Activated naive CD8-positive, alpha-beta T cell (primary cell): ENCODE measurements around the gene APH1B.
"Not testable (repeated sequence)": the region's sequence is repeated elsewhere in the genome, so short reads cannot be mapped to it uniquely, and the experiment has no call there.

Experiments
- H3K27ac Mint-ChIP-seq: one replicate; pipeline ENCODE4 v1.8.0; 2021; ENCODE audit warnings: mixed read lengths
- H3K27me3 Mint-ChIP-seq: one replicate; pipeline ENCODE4 v1.8.0; 2021; ENCODE audit warnings: mixed read lengths
- H3K36me3 Mint-ChIP-seq: one replicate; pipeline ENCODE4 v1.8.0; 2021; ENCODE audit warnings: mixed read lengths
- H3K4me1 Mint-ChIP-seq: one replicate; pipeline ENCODE4 v1.8.0; 2021; ENCODE audit warnings: low read depth, mixed read lengths
- H3K4me3 Mint-ChIP-seq: one replicate; pipeline ENCODE4 v1.8.0; 2021; ENCODE audit warnings: mild to moderate bottlenecking, mixed read lengths
- H3K9me3 Mint-ChIP-seq: one replicate; pipeline ENCODE4 v1.8.0; 2021; ENCODE audit warnings: low read depth, mixed read lengths

APH1B gene

DNA sequence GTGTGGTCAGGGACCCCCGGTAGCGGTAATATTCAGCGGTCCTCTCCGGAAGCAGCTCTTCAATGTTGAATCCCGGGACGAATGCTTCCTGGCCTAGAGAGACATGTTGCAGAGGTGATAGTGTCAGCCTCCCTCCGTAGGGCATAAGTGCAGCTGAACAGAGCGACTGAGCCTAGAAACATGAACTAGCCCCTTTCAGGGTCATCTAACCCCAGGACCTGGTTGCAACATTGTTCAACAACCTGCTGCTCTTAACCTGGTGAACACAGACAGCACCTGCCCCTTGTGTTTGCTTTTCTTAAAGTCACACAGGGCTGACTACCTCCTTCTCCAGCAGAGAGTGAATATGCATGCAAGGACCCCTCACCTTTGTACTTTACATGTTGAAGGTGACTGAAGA lies 62.9 kb downstream of the APH1B start:
- H3K4me3 Mint-ChIP-seq = no peak overlapping the region
- no peaks in the 10 kb centered on the region for H3K27me3 Mint-ChIP-seq
- no peaks in the 10 kb centered on the region for H3K36me3 Mint-ChIP-seq

GRCh38 chr15:63340878-63341277 lies 63.5 kb downstream of the APH1B start:
- no peaks in the 10 kb centered on the region for H3K36me3 Mint-ChIP-seq
- no peak overlapping the region for H3K4me3 Mint-ChIP-seq
- H3K27me3 Mint-ChIP-seq = no peaks in the 10 kb centered on the region
- no peaks in the 10 kb centered on the region for H3K4me1 Mint-ChIP-seq
- no peak overlapping the region for H3K27ac Mint-ChIP-seq
- no peaks in the 10 kb centered on the region for H3K9me3 Mint-ChIP-seq

More for the DNA sequence above, 62.9 kb downstream of the APH1B start:
- no peaks in the 10 kb centered on the region for H3K4me1 Mint-ChIP-seq
- H3K27ac Mint-ChIP-seq = no peak overlapping the region
- H3K9me3 Mint-ChIP-seq = no peaks in the 10 kb centered on the region

GRCh38 chr15:63341898-63342297 lies 64.5 kb downstream of the APH1B start:
- H3K36me3 Mint-ChIP-seq = no peaks in the 10 kb centered on the region
- no peaks in the 10 kb centered on the region for H3K27me3 Mint-ChIP-seq
- H3K4me3 Mint-ChIP-seq = no peak overlapping the region
- H3K27ac Mint-ChIP-seq = no peak overlapping the region
- H3K4me1 Mint-ChIP-seq = no peaks in the 10 kb centered on the region
- no peaks in the 10 kb centered on the region for H3K9me3 Mint-ChIP-seq

DNA sequence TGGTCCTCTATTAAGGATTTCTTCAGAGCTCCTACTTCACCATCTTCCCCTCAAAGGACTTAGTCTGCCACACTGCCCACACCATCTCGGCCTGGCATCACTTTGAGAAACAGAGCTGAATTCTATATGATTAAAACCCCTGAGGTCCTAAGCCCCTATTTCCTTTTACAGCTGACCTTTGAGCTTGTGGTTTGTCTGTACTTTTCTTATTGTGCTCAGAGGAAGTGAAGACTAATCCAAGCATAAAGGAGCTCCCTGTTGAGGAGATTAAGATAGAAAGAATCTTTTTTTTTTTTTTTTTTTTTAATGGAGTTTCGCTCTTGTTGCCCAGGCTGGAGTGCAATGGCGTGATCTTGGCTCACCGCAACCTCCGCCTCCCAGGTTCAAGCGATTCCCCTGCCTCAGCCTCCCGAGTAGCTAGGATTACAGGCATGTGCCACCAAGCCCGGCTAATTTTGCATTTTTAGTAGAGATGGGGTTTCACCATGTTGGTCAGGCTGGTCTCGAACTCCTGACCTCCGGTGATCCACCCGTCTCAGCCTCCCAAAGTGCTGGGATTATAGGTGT lies 65.7 kb downstream of the APH1B start:
- H3K27me3 Mint-ChIP-seq, H3K4me3 Mint-ChIP-seq, H3K27ac Mint-ChIP-seq, H3K9me3 Mint-ChIP-seq, H3K36me3 Mint-ChIP-seq, H3K4me1 Mint-ChIP-seq: not testable (repeated sequence)

GRCh38 chr15:63344731-63345390 lies 67.5 kb downstream of the APH1B start:
- no peak overlapping the region for H3K4me3 Mint-ChIP-seq
- no peak overlapping the region for H3K27ac Mint-ChIP-seq
- no peaks in the 10 kb centered on the region for H3K9me3 Mint-ChIP-seq
- no peaks in the 10 kb centered on the region for H3K4me1 Mint-ChIP-seq
- no peaks in the 10 kb centered on the region for H3K36me3 Mint-ChIP-seq
- H3K27me3 Mint-ChIP-seq = no peaks in the 10 kb centered on the region

- Mint-ChIP-seq H3K27me3 (no peaks in the 10 kb centered on the region), H3K27ac (no peak overlapping the region), H3K9me3 (no peaks in the 10 kb centered on the region), H3K4me1 (no peaks in the 10 kb centered on the region), H3K4me3 (no peak overlapping the region), H3K36me3 (no peaks in the 10 kb centered on the region)
These were observed 68.0 kb downstream of the APH1B start for GRCh38 chr15:63345391-63345752.

GRCh38 chr15:63347074-63347857 lies 69.9 kb downstream of the APH1B start:
- no peaks in the 10 kb centered on the region for H3K9me3 Mint-ChIP-seq
- H3K4me1 Mint-ChIP-seq = no peaks in the 10 kb centered on the region
- no peaks in the 10 kb centered on the region for H3K36me3 Mint-ChIP-seq
- no peaks in the 10 kb centered on the region for H3K27me3 Mint-ChIP-seq
- no peak overlapping the region for H3K27ac Mint-ChIP-seq
- H3K4me3 Mint-ChIP-seq = no peak overlapping the region

GRCh38 chr15:63348392-63348791 lies 71.0 kb downstream of the APH1B start:
- Mint-ChIP-seq H3K27ac (no peak overlapping the region), H3K9me3 (no peaks in the 10 kb centered on the region), H3K27me3 (no peaks in the 10 kb centered on the region), H3K4me1 (no peaks in the 10 kb centered on the region), H3K36me3 (no peaks in the 10 kb centered on the region), H3K4me3 (no peak overlapping the region)

DNA sequence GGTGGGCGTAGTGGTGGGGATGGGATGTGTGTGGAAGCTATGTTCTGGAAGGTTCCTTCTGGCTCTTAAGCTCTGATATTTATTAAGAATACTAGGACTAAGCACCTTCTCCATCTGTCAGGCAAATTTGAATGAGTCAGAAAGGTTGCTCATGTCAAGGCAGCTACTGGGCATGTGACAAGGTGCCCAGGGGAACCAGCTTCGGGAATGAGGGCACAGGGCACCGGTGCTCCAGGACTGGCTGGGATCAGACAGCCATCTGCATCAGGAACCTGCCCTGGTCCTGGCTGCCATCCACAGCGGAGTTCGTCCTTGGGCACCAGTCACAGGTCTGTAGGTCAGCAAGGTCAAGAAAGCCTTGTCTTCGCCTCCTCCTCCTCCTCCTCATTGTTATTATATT lies 71.8 kb downstream of the APH1B start:
- H3K36me3 Mint-ChIP-seq = no peaks in the 10 kb centered on the region
- H3K27ac Mint-ChIP-seq = no peak overlapping the region
- no peaks in the 10 kb centered on the region for H3K4me1 Mint-ChIP-seq

GRCh38 chr15:63349621-63350020 lies 72.2 kb downstream of the APH1B start:
- Mint-ChIP-seq H3K9me3 (no peaks in the 10 kb centered on the region), H3K36me3 (no peaks in the 10 kb centered on the region), H3K27me3 (no peaks in the 10 kb centered on the region), H3K4me3 (no peak overlapping the region), H3K4me1 (no peaks in the 10 kb centered on the region), H3K27ac (no peak overlapping the region)

More for the DNA sequence above, 71.8 kb downstream of the APH1B start:
- no peaks in the 10 kb centered on the region for H3K27me3 Mint-ChIP-seq
- no peaks in the 10 kb centered on the region for H3K9me3 Mint-ChIP-seq
- no peak overlapping the region for H3K4me3 Mint-ChIP-seq

DNA sequence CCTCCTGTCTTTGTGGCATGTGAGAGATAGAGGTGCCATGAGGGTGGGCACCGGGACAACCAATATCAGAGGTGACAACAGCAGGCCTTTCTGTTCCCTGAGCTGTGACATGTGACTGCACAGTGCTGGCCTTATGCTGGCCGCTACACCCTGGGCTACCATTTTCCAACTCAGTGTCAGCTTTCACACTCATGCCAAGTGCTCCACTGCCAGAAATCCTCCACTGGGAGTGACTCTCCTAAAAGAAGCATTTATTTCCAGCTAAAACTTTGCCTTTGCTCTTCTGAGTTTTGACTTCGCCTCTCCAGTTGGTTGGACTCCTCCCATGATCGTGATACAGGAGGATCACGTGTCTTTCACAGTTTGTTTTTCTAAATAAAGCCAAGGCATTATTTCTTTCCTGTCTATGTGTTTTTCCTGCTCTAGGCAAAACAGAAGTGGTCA lies 72.8 kb downstream of the APH1B start:
- Mint-ChIP-seq H3K4me1 (no peaks in the 10 kb centered on the region), H3K27ac (no peak overlapping the region), H3K4me3 (no peak overlapping the region), H3K9me3 (no peaks in the 10 kb centered on the region), H3K36me3 (no peaks in the 10 kb centered on the region), H3K27me3 (no peaks in the 10 kb centered on the region)

- no peaks in the 10 kb centered on the region for H3K9me3 Mint-ChIP-seq
- no peak overlapping the region for H3K27ac Mint-ChIP-seq
- no peaks in the 10 kb centered on the region for H3K27me3 Mint-ChIP-seq
- no peak overlapping the region for H3K4me3 Mint-ChIP-seq
- no peaks in the 10 kb centered on the region for H3K36me3 Mint-ChIP-seq
- no peaks in the 10 kb centered on the region for H3K4me1 Mint-ChIP-seq
These were observed 73.8 kb downstream of the APH1B start for GRCh38 chr15:63351170-63351569.

DNA sequence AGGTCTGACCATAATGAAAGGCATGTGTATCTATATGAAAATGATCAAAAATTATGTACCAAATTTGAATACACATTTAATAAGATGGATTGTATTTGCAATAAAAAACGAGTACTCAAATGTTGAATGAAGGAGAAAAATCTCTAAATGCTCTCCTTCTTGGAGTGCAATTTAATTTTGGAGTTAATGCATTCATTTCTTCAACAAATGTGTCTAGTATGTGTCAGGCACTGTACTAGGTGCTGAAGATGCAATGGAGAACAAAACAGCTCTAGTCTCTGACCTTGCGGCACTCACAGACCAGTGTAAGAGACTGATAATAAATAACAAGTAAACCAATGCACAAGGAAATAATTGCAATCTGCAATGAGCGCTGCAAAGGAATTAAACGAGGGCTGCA lies 75.4 kb downstream of the APH1B start:
- H3K4me1 Mint-ChIP-seq = no peaks in the 10 kb centered on the region
- no peaks in the 10 kb centered on the region for H3K9me3 Mint-ChIP-seq
- no peak overlapping the region for H3K4me3 Mint-ChIP-seq
- no peak overlapping the region for H3K27ac Mint-ChIP-seq
- H3K36me3 Mint-ChIP-seq = no peaks in the 10 kb centered on the region
- no peaks in the 10 kb centered on the region for H3K27me3 Mint-ChIP-seq

GRCh38 chr15:63353261-63353660 lies 75.9 kb downstream of the APH1B start:
- no peaks in the 10 kb centered on the region for H3K36me3 Mint-ChIP-seq
- H3K27ac Mint-ChIP-seq = no peak overlapping the region

GRCh38 chr15:63353887-63354286 lies 76.5 kb downstream of the APH1B start:
- no peaks in the 10 kb centered on the region for H3K4me1 Mint-ChIP-seq
- H3K4me3 Mint-ChIP-seq = no peak overlapping the region
- no peaks in the 10 kb centered on the region for H3K9me3 Mint-ChIP-seq
- H3K27ac Mint-ChIP-seq = no peak overlapping the region
- H3K27me3 Mint-ChIP-seq = no peaks in the 10 kb centered on the region
- no peaks in the 10 kb centered on the region for H3K36me3 Mint-ChIP-seq

More at GRCh38 chr15:63353261-63353660, 75.9 kb downstream of the APH1B start:
- Mint-ChIP-seq H3K9me3 (no peaks in the 10 kb centered on the region), H3K4me3 (no peak overlapping the region), H3K27me3 (no peaks in the 10 kb centered on the region), H3K4me1 (no peaks in the 10 kb centered on the region)
